Neural crest cell (in vitro differentiated cells): ENCODE results near the gene PRR15. TPM values are rescaled to one million over a fixed set of nuclear protein-coding genes. Genes with fewer than 3 reads are reported as not detected.

Experiments
- DNase-seq: peaks from one replicate; pipeline ENCODE4 v3.0.0; 2021; ENCODE audit warnings: low read depth, mixed read lengths, low spot score
- H3K27ac Mint-ChIP-seq: one replicate; pipeline ENCODE4 v1.8.0; 2021; ENCODE audit warnings: mild to moderate bottlenecking, mixed read lengths; ENCODE audit not compliant: unreplicated experiment
- H3K27me3 Mint-ChIP-seq: 2 replicates; pipeline ENCODE4 v1.8.0; 2021; ENCODE audit warnings: low read depth, mild to moderate bottlenecking, mixed read lengths
- H3K36me3 Mint-ChIP-seq: 2 replicates; pipeline ENCODE4 v1.8.0; 2021; ENCODE audit warnings: low read depth, mild to moderate bottlenecking, mixed read lengths
- H3K4me1 Mint-ChIP-seq: 2 replicates; pipeline ENCODE4 v1.8.0; 2021; ENCODE audit warnings: mixed read lengths
- H3K4me3 Mint-ChIP-seq: one replicate; pipeline ENCODE4 v1.8.0; 2021; ENCODE audit warnings: mild to moderate bottlenecking, mixed read lengths
- H3K9me3 Mint-ChIP-seq: 2 replicates; pipeline ENCODE4 v1.8.0; 2021; ENCODE audit warnings: mixed read lengths
- CTCF ChIP-seq: fragments of 200-600 bp; sonication (generic); conservative IDR thresholded peaks from 2 replicates; pipeline ENCODE4 v1.5.0; 2021; ENCODE audit warnings: antibody characterized with exemption, mild to moderate bottlenecking
- total RNA-seq: library from RNA; stranded (reverse); gene quantifications from 2 replicates; pipeline ENCODE4 v1.2.1, GENCODE V29; 2021

The PRR15 gene
- total RNA-seq, 1 donor from 2014 or later: not detected

- Mint-ChIP-seq H3K27ac (no peak overlapping the region), H3K27me3 (no peaks in the 10 kb centered on the region), H3K4me1 (no peaks in the 10 kb centered on the region), H3K36me3 (no peaks in the 10 kb centered on the region), H3K4me3 (no peak overlapping the region), H3K9me3 (no peaks in the 10 kb centered on the region)
- no peak for DNase-seq
- TF ChIP-seq CTCF: no peak
Measured at GRCh38 chr7:29598137-29598536, 34.5 kb downstream of the PRR15 start.

- no peak for TF ChIP-seq CTCF
- no peaks in the 10 kb centered on the region for H3K4me1 Mint-ChIP-seq
- no peaks in the 10 kb centered on the region for H3K9me3 Mint-ChIP-seq
- H3K27me3 Mint-ChIP-seq: no peaks in the 10 kb centered on the region
- no peak for DNase-seq
- no peak overlapping the region for H3K4me3 Mint-ChIP-seq
- no peak overlapping the region for H3K27ac Mint-ChIP-seq
- H3K36me3 Mint-ChIP-seq: no peaks in the 10 kb centered on the region
Measured at GRCh38 chr7:29598613-29599012, 35.0 kb downstream of the PRR15 start.

- no peak overlapping the region for H3K4me3 Mint-ChIP-seq
- no peaks in the 10 kb centered on the region for H3K27me3 Mint-ChIP-seq
- no peak overlapping the region for H3K27ac Mint-ChIP-seq
- H3K4me1 Mint-ChIP-seq: no peaks in the 10 kb centered on the region
- TF ChIP-seq CTCF: no peak
- no peaks in the 10 kb centered on the region for H3K9me3 Mint-ChIP-seq
- no peak for DNase-seq
- H3K36me3 Mint-ChIP-seq: no peaks in the 10 kb centered on the region
Measured at GRCh38 chr7:29599026-29599425, 35.4 kb downstream of the PRR15 start.

- H3K9me3 Mint-ChIP-seq: no peaks in the 10 kb centered on the region
- no peaks in the 10 kb centered on the region for H3K4me1 Mint-ChIP-seq
- no peak for TF ChIP-seq CTCF
- no peaks in the 10 kb centered on the region for H3K36me3 Mint-ChIP-seq
- no peak for DNase-seq
- H3K27ac Mint-ChIP-seq: peak overlapping the region; percentile 38
- no peaks in the 10 kb centered on the region for H3K27me3 Mint-ChIP-seq
- H3K4me3 Mint-ChIP-seq: no peak overlapping the region
Measured at GRCh38 chr7:29600661-29601060, 37.0 kb downstream of the PRR15 start.

GRCh38 chr7:29604052-29604451 lies 40.4 kb downstream of the PRR15 start:
- TF ChIP-seq CTCF: no peak
- Mint-ChIP-seq H3K27ac (no peak overlapping the region), H3K4me1 (no peaks in the 10 kb centered on the region), H3K36me3 (no peaks in the 10 kb centered on the region), H3K27me3 (no peaks in the 10 kb centered on the region), H3K4me3 (no peak overlapping the region), H3K9me3 (no peaks in the 10 kb centered on the region)
- no peak for DNase-seq

GRCh38 chr7:29604702-29605101 lies 41.1 kb downstream of the PRR15 start:
- no peaks in the 10 kb centered on the region for H3K9me3 Mint-ChIP-seq
- no peaks in the 10 kb centered on the region for H3K36me3 Mint-ChIP-seq
- TF ChIP-seq CTCF: no peak
- H3K4me3 Mint-ChIP-seq: no peak overlapping the region
- H3K27me3 Mint-ChIP-seq: no peaks in the 10 kb centered on the region
- no peak for DNase-seq
- H3K4me1 Mint-ChIP-seq: no peaks in the 10 kb centered on the region
- H3K27ac Mint-ChIP-seq: no peak overlapping the region
